Measurements from ENCODE around the gene KHDRBS2.

The KHDRBS2 gene

GRCh38 chr6:62175195-62175594 is 110.8 kb downstream of the KHDRBS2 start:
- DNase-seq (ENCODE audit: low spot score), result no peak

GRCh38 chr6:62174548-62174947 is 111.5 kb downstream of the KHDRBS2 start:
- DNase-seq (ENCODE audit: low spot score), result no peak

DNA sequence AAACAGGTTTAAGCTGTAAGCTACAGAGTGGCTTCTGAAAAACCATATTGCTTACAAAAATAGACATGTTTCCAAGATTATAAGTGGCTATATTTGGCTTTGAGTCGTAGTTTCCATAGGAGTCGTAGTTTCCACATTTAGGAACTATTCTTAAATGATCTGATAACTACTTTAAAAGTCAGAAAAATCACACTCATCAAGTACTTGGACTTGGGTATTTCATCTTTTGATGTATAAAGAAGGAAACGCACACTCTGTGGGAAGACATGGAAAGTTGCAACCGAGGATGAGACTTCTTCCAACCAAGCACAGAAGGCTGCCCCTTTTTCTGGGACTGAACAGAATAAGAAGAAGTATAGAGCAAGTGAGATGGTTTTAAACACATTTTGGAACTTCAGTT is 118.3 kb downstream of the KHDRBS2 start:
- DNase-seq (ENCODE audit: low spot score), result no peak

GRCh38 chr6:62162858-62163257 is 123.2 kb downstream of the KHDRBS2 start:
- DNase-seq (ENCODE audit: low spot score), result no peak

DNA sequence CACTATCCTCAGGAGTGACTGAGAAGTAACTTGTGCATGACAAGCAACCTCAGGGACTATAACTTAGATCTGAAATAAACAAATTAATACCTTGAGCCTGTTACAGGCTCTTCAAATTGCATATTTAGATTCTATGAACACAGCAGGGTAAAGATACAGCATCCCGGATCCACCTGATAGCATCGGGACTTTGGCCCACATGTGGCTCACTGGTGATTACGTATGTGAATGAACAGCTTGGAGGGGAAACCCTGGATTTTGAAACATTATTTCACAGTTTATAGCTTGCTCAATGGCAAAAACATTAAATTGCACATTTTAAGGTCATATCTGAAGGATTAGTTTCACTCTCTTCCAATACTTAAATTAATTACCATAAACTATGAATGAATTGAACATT is 133.2 kb downstream of the KHDRBS2 start:
- no peak for DNase-seq (ENCODE audit: low spot score)

DNA sequence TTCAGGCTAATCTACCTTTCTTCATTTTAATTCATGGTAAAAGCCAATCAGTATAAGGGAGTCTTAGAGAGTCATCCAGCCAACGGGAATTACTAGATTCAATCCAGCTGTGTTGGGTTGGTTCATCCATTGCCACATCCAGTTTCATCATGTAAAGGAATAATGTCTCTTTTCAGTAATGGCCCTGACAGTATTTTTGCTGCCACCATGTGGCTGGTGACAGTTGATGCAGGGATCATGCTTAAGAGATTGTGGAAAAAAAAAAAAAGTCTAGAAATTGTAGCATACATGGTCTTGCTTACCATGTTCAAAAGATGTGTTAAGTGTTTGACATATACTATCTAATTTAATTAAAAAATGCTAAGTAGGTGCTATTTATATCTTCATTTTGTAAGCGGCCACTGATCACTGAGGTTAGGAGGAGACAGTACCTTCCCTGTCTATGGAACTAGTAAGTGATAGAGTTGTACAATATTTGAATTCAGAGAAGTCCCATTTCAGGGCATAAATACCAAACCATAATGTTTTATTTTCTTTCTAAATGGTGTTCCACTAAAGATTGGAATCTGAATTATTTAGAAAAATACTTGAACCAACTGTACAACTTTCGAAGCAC is 135.9 kb downstream of the KHDRBS2 start:
- DNase-seq (ENCODE audit: low spot score), result peak; percentile 2

GRCh38 chr6:62146954-62147853 is 138.8 kb downstream of the KHDRBS2 start:
- DNase-seq (ENCODE audit: low spot score), result no peak

DNA sequence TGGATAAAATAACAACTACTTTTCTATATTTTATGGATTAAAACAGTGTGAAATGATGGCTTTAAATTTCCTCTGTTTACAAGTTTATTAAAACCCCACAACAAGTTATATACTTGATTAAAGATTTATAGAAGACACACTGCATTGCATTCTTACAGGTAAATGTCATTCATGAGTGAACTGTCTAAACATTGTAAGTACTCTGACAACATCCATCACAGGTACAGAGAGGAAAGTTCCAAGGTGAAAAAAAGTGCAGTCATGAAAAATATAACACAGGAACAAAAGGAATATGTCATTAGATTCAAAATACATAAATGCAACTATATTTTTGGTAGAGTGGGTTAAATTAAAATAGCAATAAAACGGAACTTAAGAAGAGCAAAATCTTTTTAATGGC is 156.9 kb downstream of the KHDRBS2 start:
- DNase-seq (ENCODE audit: low spot score), result no peak

GRCh38 chr6:62119401-62119800 is 166.6 kb downstream of the KHDRBS2 start:
- no peak for DNase-seq (ENCODE audit: low spot score)

GRCh38 chr6:62103186-62103859 is 182.7 kb downstream of the KHDRBS2 start:
- no peak for DNase-seq (ENCODE audit: low spot score)

DNA sequence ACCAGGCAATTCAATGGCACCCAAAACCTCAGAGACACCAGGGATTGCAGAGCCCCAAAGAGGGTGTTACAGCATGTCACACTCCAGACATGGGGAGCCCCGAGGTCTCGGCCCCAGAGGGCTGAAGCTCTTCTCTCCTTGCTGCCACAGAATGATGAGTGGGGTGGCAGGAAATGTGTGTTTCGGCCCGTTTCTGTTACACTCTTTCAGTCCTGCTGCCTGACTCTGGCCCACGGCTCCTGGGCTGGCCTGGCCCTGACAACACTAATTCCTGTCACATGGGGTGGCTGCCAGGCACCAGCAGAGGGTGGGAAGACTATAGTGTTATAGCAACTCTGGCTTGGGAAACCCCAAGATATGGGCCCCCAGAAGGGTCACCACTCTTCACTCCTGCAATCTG is 183.6 kb downstream of the KHDRBS2 start:
- no peak for DNase-seq (ENCODE audit: low spot score)

GRCh38 chr6:62090442-62091229 is 195.4 kb downstream of the KHDRBS2 start:
- DNase-seq (ENCODE audit: low spot score), result no peak

- no peak for DNase-seq (ENCODE audit: low spot score)
Observed at GRCh38 chr6:62089781-62090180, 196.2 kb downstream of the KHDRBS2 start.

- no peak for DNase-seq (ENCODE audit: low spot score)
Observed at GRCh38 chr6:62086047-62086446, 200.0 kb downstream of the KHDRBS2 start.

- DNase-seq (ENCODE audit: low spot score), result no peak
Observed at GRCh38 chr6:62075869-62076268, 210.2 kb downstream of the KHDRBS2 start.

GRCh38 chr6:62059901-62060300 is 226.1 kb downstream of the KHDRBS2 start:
- DNase-seq (ENCODE audit: low spot score), result no peak

DNA sequence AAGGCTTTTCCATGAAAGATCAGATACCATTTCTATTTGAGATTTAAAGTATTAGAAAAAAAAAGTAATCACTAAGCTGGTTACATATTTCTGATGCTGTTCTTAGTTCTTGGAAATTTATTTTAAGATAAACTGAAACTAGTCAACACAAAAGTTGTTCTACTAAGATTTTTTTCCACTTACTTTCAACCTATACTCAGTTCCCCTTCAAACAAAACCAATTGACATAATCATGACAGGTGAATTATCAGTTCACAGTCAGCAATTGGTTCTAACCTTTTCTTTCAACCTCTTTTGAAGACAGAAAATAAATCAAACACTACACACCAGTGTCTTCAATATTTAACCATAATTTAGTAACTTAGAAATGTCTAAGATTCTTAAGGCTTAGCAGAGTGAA is 228.7 kb downstream of the KHDRBS2 start:
- no peak for DNase-seq (ENCODE audit: low spot score)

DNA sequence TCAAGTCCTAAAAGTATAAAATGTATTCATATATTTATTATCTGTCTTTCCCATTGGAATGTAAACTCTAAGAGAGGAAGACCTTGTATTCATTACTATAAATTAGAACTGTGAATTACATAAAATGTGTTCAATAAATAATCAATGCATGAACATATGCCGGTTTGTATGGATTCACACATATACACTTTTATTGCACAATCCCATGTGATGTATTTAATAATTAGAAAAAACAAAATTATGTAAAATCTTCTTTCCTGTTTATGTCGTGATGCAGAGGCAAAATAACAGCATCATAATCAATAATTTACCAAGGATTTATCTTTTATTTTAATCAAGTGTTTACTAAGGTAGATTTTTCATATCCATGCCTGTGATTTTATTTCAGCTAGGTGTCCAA is 240.5 kb downstream of the KHDRBS2 start:
- no peak for DNase-seq (ENCODE audit: low spot score)

DNA sequence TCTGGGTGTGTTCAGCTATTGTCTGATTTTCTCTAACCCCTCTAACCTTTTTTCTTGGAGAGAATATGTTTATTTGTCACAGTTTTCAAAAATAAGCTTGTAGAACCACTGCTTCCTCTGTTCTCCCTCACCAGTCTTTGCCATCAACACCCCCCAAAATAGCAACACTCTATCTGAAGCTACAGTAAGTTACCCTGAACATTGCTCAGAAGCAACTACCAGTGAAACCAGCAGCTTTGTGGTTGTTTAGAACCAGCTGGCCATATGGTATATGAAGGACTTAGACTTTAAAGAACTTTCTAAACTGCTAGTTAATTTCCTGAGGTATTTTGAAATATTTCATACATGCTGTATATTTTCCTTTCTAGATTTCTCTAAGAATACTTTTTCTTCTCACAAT is 242.9 kb downstream of the KHDRBS2 start:
- DNase-seq (ENCODE audit: low spot score), result no peak

GRCh38 chr6:62042429-62042828 is 243.6 kb downstream of the KHDRBS2 start:
- DNase-seq (ENCODE audit: low spot score), result no peak

- no peak for DNase-seq (ENCODE audit: low spot score)
Observed at GRCh38 chr6:62039605-62040004, 246.4 kb downstream of the KHDRBS2 start.

DNA sequence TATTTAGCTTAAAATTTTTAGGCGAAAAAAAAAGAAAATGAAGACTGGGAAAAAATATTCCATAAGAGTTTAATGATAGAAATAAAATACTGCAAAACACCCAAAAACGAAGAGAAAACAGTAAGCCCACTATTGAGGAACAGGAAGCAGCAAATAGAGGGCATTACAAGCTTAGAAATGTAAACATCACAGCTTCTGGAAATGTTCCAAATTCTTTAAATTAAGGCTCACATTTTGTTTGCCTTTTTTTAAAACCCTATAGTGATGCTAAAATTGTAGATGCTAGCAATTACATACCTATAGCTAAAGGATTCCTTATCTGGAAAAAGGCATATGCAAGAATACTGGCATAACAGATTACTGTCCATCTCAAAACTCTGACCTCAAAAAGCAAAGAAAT is 248.6 kb downstream of the KHDRBS2 start:
- no peak for DNase-seq (ENCODE audit: low spot score)
